NT2/D1 (cell line): ENCODE data around the gene IFNG.

ENCODE experiments used
- DNase-seq: peaks from one replicate; pipeline ENCODE4 v3.0.0-alpha.2; 2011; ENCODE audit warnings: low read depth, low spot score
- H3K27me3 ChIP-seq: 2 replicates; pipeline ENCODE4 v1.6.0; 2011; ENCODE audit warnings: mild to moderate bottlenecking; ENCODE audit not compliant: insufficient read length, insufficient read depth
- H3K36me3 ChIP-seq: 2 replicates; pipeline ENCODE4 v1.6.1; 2011; ENCODE audit warnings: mild to moderate bottlenecking, low read length, mixed read lengths; ENCODE audit not compliant: insufficient read depth, insufficient read length
- H3K4me1 ChIP-seq: 2 replicates; pipeline ENCODE4 v1.5.1; 2011; ENCODE audit not compliant: insufficient read depth, insufficient read length
- H3K4me3 ChIP-seq: 2 replicates; pipeline ENCODE4 v1.5.1; 2011; ENCODE audit warnings: low read depth; ENCODE audit not compliant: insufficient read length
- H3K9ac ChIP-seq: 2 replicates; pipeline ENCODE4 v1.6.0; 2011; ENCODE audit warnings: low read depth; ENCODE audit not compliant: insufficient read length
- H3K9me3 ChIP-seq: 2 replicates; pipeline ENCODE4 v1.5.1; 2011; ENCODE audit warnings: mild to moderate bottlenecking, low read length; ENCODE audit not compliant: insufficient read depth
- SUZ12 ChIP-seq: IDR thresholded peaks from 2 replicates; pipeline ENCODE4 v1.6.1; 2011; ENCODE audit not compliant: insufficient read length, insufficient read depth; ENCODE audit errors: extremely low read depth
- YY1 ChIP-seq: IDR thresholded peaks from 2 replicates; pipeline ENCODE4 v1.6.1; 2011; ENCODE audit not compliant: insufficient read length, insufficient read depth
- ZNF274 ChIP-seq: IDR thresholded peaks from 2 replicates; pipeline ENCODE4 v1.6.1; 2011; ENCODE audit warnings: mild to moderate bottlenecking, low read depth, low read length

IFNG gene

DNA sequence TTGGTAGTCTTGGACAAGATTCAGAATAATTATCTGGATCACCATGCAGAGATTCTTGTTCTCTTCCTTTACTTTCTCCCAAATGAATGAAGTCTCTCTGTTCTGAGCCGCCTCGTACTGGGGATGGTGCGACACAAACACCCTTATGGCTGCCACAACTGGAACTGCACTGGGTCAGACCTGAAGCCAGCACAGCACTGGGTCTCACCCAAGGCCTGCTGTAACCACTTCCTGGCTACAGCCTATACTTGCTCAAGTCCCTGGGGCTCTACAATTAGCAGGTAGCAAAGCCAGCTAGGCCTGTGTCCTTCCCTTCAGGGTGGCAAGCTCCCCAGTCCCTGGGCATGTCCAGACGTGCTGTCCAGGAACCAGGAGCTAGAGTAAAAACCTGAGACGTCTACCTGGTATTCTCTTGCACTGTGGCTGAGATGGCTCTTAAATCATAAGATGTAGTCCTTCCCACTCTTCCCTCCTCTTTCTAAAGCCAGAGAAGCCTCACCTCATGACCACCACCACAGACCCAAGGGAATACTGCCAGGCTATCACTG, 27.6 kb downstream of the IFNG start:
- Histone ChIP-seq H3K9ac (no peak overlapping the region), H3K27me3 (no peaks in the 10 kb centered on the region), H3K36me3 (no peaks in the 10 kb centered on the region), H3K4me3 (no peak overlapping the region), H3K9me3 (peaks cover 21% of the 10 kb centered on the region), H3K4me1 (no peaks in the 10 kb centered on the region)
- no peak for DNase-seq
- TF ChIP-seq YY1 (no peak), SUZ12 (no peak), ZNF274 (no peak)

- TF ChIP-seq YY1 (no peak), ZNF274 (no peak), SUZ12 (no peak)
- no peak overlapping the region for H3K4me3 ChIP-seq
- H3K9ac ChIP-seq, result no peak overlapping the region
- no peak for DNase-seq
- no peaks in the 10 kb centered on the region for H3K4me1 ChIP-seq
- peaks cover 21% of the 10 kb centered on the region for H3K9me3 ChIP-seq
- H3K27me3 ChIP-seq, result no peaks in the 10 kb centered on the region
- H3K36me3 ChIP-seq, result no peaks in the 10 kb centered on the region
Observed at GRCh38 chr12:68129979-68130378, 29.6 kb downstream of the IFNG start.

- Histone ChIP-seq H3K27me3 (no peaks in the 10 kb centered on the region), H3K4me3 (no peak overlapping the region), H3K9ac (no peak overlapping the region), H3K4me1 (no peaks in the 10 kb centered on the region), H3K36me3 (no peaks in the 10 kb centered on the region), H3K9me3 (peaks cover 2% of the 10 kb centered on the region; the same call in 1 of the 2 replicates)
- no peak for DNase-seq
- no peak for TF ChIP-seq ZNF274
Observed at GRCh38 chr12:68122236-68122920, 37.2 kb downstream of the IFNG start.

- Histone ChIP-seq H3K27me3 (no peaks in the 10 kb centered on the region), H3K9me3 (no peaks in the 10 kb centered on the region), H3K4me3 (no peak overlapping the region), H3K36me3 (no peaks in the 10 kb centered on the region), H3K9ac (no peak overlapping the region), H3K4me1 (no peaks in the 10 kb centered on the region)
- TF ChIP-seq ZNF274 (no peak), YY1 (no peak), SUZ12 (no peak)
- DNase-seq, result no peak
Observed at GRCh38 chr12:68121143-68121542, 38.4 kb downstream of the IFNG start.

- H3K36me3 ChIP-seq, result no peaks in the 10 kb centered on the region
- TF ChIP-seq YY1 (no peak), SUZ12 (no peak), ZNF274 (no peak)
- H3K4me1 ChIP-seq, result no peaks in the 10 kb centered on the region
- no peak overlapping the region for H3K4me3 ChIP-seq
- no peaks in the 10 kb centered on the region for H3K9me3 ChIP-seq
- H3K27me3 ChIP-seq, result no peaks in the 10 kb centered on the region
- H3K9ac ChIP-seq, result no peak overlapping the region
- no peak for DNase-seq
Observed at GRCh38 chr12:68119724-68120211, 39.8 kb downstream of the IFNG start.

DNA sequence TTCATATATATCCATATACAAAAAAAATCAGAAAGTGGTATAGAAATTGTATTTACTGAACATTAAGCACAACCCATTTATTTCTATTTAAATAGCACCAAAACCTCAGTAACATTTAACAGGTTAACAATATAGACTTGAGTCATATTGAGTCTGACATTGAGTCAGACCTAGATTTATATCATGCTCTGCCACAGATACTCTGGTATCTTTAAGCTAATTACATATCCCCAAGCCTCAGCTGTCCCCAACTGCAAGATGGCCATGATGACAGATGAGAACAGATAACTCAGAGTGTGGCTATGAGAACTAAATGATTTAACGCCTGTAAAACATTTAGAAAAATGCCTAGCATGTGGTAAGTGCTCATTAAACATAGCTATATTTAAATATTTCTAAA, 40.3 kb downstream of the IFNG start:
- TF ChIP-seq YY1 (no peak), ZNF274 (no peak), SUZ12 (no peak)
- no peak overlapping the region for H3K4me3 ChIP-seq
- no peaks in the 10 kb centered on the region for H3K4me1 ChIP-seq
- no peak overlapping the region for H3K9ac ChIP-seq
- no peaks in the 10 kb centered on the region for H3K27me3 ChIP-seq
- H3K9me3 ChIP-seq, result no peaks in the 10 kb centered on the region
- H3K36me3 ChIP-seq, result no peaks in the 10 kb centered on the region
- no peak for DNase-seq

DNA sequence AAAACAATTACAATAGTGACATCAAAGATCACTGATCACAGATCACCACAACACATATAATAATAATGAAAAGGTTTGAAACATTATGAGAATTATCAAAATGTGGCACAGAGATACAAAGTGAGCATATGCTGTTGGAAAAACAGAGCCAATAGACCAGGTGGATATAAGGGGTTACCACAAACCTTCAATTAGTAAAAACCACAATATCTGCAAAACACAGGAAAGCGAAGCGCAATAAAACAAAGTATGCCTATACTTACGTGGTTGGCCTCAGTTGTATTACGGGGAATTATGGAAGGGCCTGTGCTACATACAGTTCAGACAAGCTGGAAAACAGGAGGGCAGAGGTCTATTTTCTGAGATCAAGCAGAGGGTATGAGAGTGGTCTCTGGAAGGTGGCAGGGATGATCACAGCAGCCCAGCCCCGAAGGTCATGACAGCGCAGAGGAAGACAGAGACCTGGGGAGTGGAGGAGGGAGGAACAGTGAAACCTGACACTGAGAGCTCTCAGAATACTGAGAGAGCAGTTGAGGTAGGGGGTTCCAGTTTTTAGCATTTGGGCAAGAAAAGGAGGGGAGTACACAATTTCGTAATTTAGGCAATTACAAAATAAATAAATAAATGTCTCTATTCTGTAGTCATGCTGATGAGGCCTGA, 41.3 kb downstream of the IFNG start:
- Histone ChIP-seq H3K4me1 (no peaks in the 10 kb centered on the region), H3K9me3 (no peaks in the 10 kb centered on the region), H3K4me3 (no peak overlapping the region), H3K36me3 (no peaks in the 10 kb centered on the region), H3K27me3 (no peaks in the 10 kb centered on the region), H3K9ac (no peak overlapping the region)
- no peak for DNase-seq
- no peak for TF ChIP-seq SUZ12
- no peak for TF ChIP-seq ZNF274
- TF ChIP-seq YY1, result no peak
